HepG2 (cell line): Measurements from ENCODE around the gene TUBA4A. TPM values are rescaled to one million over a fixed set of nuclear protein-coding genes. Genes with fewer than 3 reads are reported as not detected.

Experiments
- ATAC-seq: fragments of 200-7000 bp; cut with Tn5 transposase; 3 replicates; pipeline ENCODE4 v1.9.1; 2020; ENCODE audit warnings: mild to moderate bottlenecking, moderate library complexity
- BruUV-seq: library from RNA; stranded (reverse); fragments of 400-500 nt; replicated peaks from 2 replicates; lab custom pipeline; 2021; lab: Mats Ljungman, UMichigan
- CTCF ChIA-PET: fragments of 300-600 bp; formaldehyde crosslinking; extraction: SDS; loops from one replicate; lab custom pipeline; 2021; ENCODE audit warnings: low total read pairs, inconsistent platforms, low intra/inter-chr PET ratio; lab: Yijun Ruan, JAX
- POLR2A ChIA-PET: fragments of 350-600 bp; sonication (Branson Sonifier 250); formaldehyde crosslinking; loops from one replicate; lab custom pipeline; 2020; ENCODE audit warnings: antibody characterized with exemption, inconsistent platforms; lab: Yijun Ruan, JAX
- DNase-seq: peaks from one replicate; pipeline ENCODE4 v3.0.0-alpha.2; 2015; ENCODE audit warnings: low spot score
- FAIRE-seq: peaks from 3 replicates; lab custom pipeline; 2011; peaks lifted over from hg19 to GRCh38; lab: Jason Lieb, UNC
- H2AFZ ChIP-seq: one replicate; pipeline ENCODE4 v1.6.1; 2011; ENCODE audit warnings: low read length, inconsistent platforms
- H3K27ac ChIP-seq: fragments of 300-600 bp; 3 replicates; pipeline ENCODE4 v1.8.0; 2011; ENCODE audit warnings: mixed run types, mild to moderate bottlenecking, mixed read lengths, low read length, inconsistent platforms; ENCODE audit not compliant: insufficient read depth; ENCODE audit errors: extremely low read length
- H3K27me3 ChIP-seq, 2 experiments: fragments of 200-600 bp in 1 of 2; 2 replicates in 1 of 2; 3 replicates in 1 of 2; pipeline versions ENCODE4 v1.6.0 to v1.8.0; 2011; ENCODE audit warnings: low read length in 2 of 2, mild to moderate bottlenecking in 2 of 2, moderate library complexity in 2 of 2, inconsistent platforms in 1 of 2; ENCODE audit not compliant: insufficient read depth in 2 of 2, control insufficient read depth in 1 of 2
- H3K36me3 ChIP-seq, 2 experiments: fragments of 200-600 bp in 1 of 2; replicated peaks in 1 of 2; 2 replicates in 1 of 2; 3 replicates in 1 of 2; pipeline versions ENCODE4 v1.5.1 to v1.8.0; 2011; ENCODE audit warnings: low read length in 2 of 2, inconsistent platforms in 1 of 2; ENCODE audit not compliant: insufficient read depth in 2 of 2, control insufficient read depth in 1 of 2
- H3K4me1 ChIP-seq: 2 replicates; pipeline ENCODE4 v1.5.1; 2012; ENCODE audit warnings: low read length, inconsistent platforms; ENCODE audit not compliant: insufficient read depth
- H3K4me2 ChIP-seq: 2 replicates; pipeline ENCODE4 v1.6.0; 2011; ENCODE audit warnings: low read depth, low read length, inconsistent platforms
- H3K4me3 ChIP-seq, 3 experiments: fragments of 200-600 bp in 1 of 3; sonication (generic), shearing (Covaris generic) in 1 of 3; replicated peaks in 1 of 3; 2 replicates each; pipeline ENCODE4 v1.5.1; 2011 to 2016; ENCODE audit warnings: low read length in 3 of 3, inconsistent platforms in 2 of 3, low read depth in 2 of 3, mild to moderate bottlenecking in 2 of 3, control low read depth in 1 of 3, mixed read lengths in 1 of 3; ENCODE audit not compliant: insufficient read depth in 1 of 3
- H3K79me2 ChIP-seq: one replicate; pipeline ENCODE4 v1.6.1; 2011; ENCODE audit warnings: low read length, inconsistent platforms; ENCODE audit not compliant: insufficient read depth
- H3K9ac ChIP-seq: 2 replicates; pipeline ENCODE4 v1.6.0; 2011; ENCODE audit warnings: mild to moderate bottlenecking, low read depth, low read length, inconsistent platforms; ENCODE audit not compliant: insufficient read depth
- H3K9me3 ChIP-seq: 2 replicates; pipeline ENCODE4 v1.5.1; 2012; ENCODE audit warnings: mild to moderate bottlenecking, low read length
- H4K20me1 ChIP-seq: 2 replicates; pipeline ENCODE4 v1.6.0; 2011; ENCODE audit warnings: inconsistent platforms, mild to moderate bottlenecking, low read length, moderate library complexity; ENCODE audit not compliant: insufficient read depth
- BORCS8-MEF2B ChIP-seq: sonication (generic); formaldehyde crosslinking; IDR thresholded peaks from 2 replicates; pipeline ENCODE4 v1.8.0; 2022; ENCODE audit warnings: mild to moderate bottlenecking, missing genetic modification reagents
- CCDC6 ChIP-seq: sonication (generic); formaldehyde crosslinking; IDR thresholded peaks from 2 replicates; pipeline ENCODE4 v1.8.1; 2022; ENCODE audit warnings: mild to moderate bottlenecking, missing genetic modification reagents, moderate library complexity
- NFYC ChIP-seq: IDR thresholded peaks from 2 replicates; pipeline ENCODE4 v1.6.1; 2016; ENCODE audit warnings: missing genetic modification reagents, missing compliant biosample characterization
- PAWR ChIP-seq: sonication (generic); formaldehyde crosslinking; IDR thresholded peaks from 2 replicates; pipeline ENCODE4 v1.4.0; 2020; ENCODE audit warnings: missing genetic modification reagents, mild to moderate bottlenecking, borderline replicate concordance
- POLR2G ChIP-seq: fragments of 200-400 bp; formaldehyde crosslinking; IDR thresholded peaks from 2 replicates; pipeline ENCODE4 v1.6.1; 2018; ENCODE audit warnings: mild to moderate bottlenecking, low read depth, low read length, moderate library complexity
- REXO4 ChIP-seq: sonication (generic); formaldehyde crosslinking; IDR thresholded peaks from 2 replicates; pipeline ENCODE4 v1.8.0; 2022; ENCODE audit warnings: missing genetic modification reagents, mild to moderate bottlenecking, borderline replicate concordance
- SMAD9 ChIP-seq: sonication (generic); formaldehyde crosslinking; IDR thresholded peaks from 2 replicates; pipeline ENCODE4 v1.5.1; 2020; ENCODE audit warnings: mild to moderate bottlenecking, missing genetic modification reagents
- SP4 ChIP-seq: sonication (generic); formaldehyde crosslinking; IDR thresholded peaks from 2 replicates; pipeline ENCODE4 v1.8.1; 2023; ENCODE audit warnings: mild to moderate bottlenecking, missing genetic modification reagents
- ZNF234 ChIP-seq: sonication (generic); formaldehyde crosslinking; conservative IDR thresholded peaks from 2 replicates; pipeline ENCODE4 v1.5.1; 2020; ENCODE audit warnings: mild to moderate bottlenecking, missing genetic modification reagents
- ZNF34 ChIP-seq: sonication (generic); formaldehyde crosslinking; IDR thresholded peaks from 2 replicates; pipeline ENCODE4 v1.4.0; 2020; ENCODE audit warnings: mild to moderate bottlenecking, missing genetic modification reagents, borderline replicate concordance
- ZNF670 ChIP-seq: sonication (generic); formaldehyde crosslinking; IDR thresholded peaks from 2 replicates; pipeline ENCODE4 v1.8.0; 2022; ENCODE audit warnings: mild to moderate bottlenecking, missing genetic modification reagents, borderline replicate concordance
- ZNF776 ChIP-seq: sonication (generic); formaldehyde crosslinking; IDR thresholded peaks from 2 replicates; pipeline ENCODE4 v1.4.0; 2020; ENCODE audit warnings: mild to moderate bottlenecking, missing genetic modification reagents
- WGBS: methylation state at CpG from one replicate; pipeline ENCODE4 v1.1.6; 2017; ENCODE audit warnings: low lambda C conversion rate; 5-methylcytosine and 5-hydroxymethylcytosine counted together
- in situ Hi-C: cut with HindIII; loops from 2 replicates; pipeline ENCODE4 v1.10.0; 2017; ENCODE audit warnings: low pct_unique_long_range_greater_than_20kb; ENCODE audit not compliant: extremely low pct_ligation_motif_present
- intact Hi-C: fragments of 100-400 bp; cut with micrococcal nuclease; formaldehyde crosslinking; loops from one replicate; pipeline ENCODE4 v1.10.0; 2022; ENCODE audit not compliant: unreplicated experiment
- polyA plus RNA-seq, 8 experiments: library from polyadenylated mRNA; depleted of rRNA in 3 of 8; stranded (reverse) in 7 of 8; unstranded in 1 of 8; fragments of >200 nt; fragmentation: Illumina TruSeq in 4 of 8; extraction: Trizol in 4 of 8; gene quantifications; 2 replicates each; pipeline versions ENCODE4 v1.2.1 to v1.2.3, GENCODE V29; 2011 to 2016; ENCODE audit warnings: low read depth in 4 of 8, missing spikeins in 1 of 8, mixed read lengths in 1 of 8; ENCODE audit not compliant: insufficient read depth in 1 of 8
- total RNA-seq, 5 experiments: library from RNA; depleted of rRNA; stranded (reverse); fragments of >200 nt; fragmentation: Illumina TruSeq; extraction: Trizol; gene quantifications; 2 replicates each; pipeline ENCODE4 v1.2.3, GENCODE V29; 2016; ENCODE audit warnings: low read depth in 1 of 5
- TF ChIP-seq, protein P1 (sequence below): sonication (generic); formaldehyde crosslinking; IDR thresholded peaks from 2 replicates; pipeline ENCODE4 v1.4.0; 2020; ENCODE audit warnings: mild to moderate bottlenecking, missing genetic modification reagents

Gene TUBA4A
- total and polyA plus RNA-seq, 2 of the 13 experiments (the other 11 are each of a cell fraction or from before 2014, with no cell fraction given), result 1.3 to 12.7 TPM

DNA sequence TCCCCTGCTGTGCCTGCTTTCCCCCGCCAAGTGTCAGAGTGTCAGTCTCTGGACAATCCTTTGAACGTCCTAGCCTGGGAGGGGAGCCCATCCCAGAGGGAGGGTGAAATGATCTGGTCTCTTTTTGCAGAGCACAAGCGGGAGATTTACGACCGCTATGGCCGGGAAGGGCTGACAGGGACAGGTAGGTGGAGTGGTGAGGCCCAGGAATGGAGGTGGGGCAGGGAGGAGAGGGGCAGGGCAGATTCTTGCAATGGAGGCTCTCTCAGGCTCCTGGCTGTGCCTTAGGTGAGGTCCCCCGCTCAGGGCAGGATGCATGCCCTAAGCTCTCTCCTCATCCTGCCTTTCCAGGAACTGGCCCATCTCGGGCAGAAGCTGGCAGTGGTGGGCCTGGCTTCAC, 27.9 kb upstream of the TUBA4A start:
- ChIA-PET POLR2A (interaction anchor here (1.2 to 2.4 kb wide), 3 partner anchors 11 to 63 kb away, joined by 3 to 6 read pairs (median 4); no protein-coding TSS in a partner anchor), CTCF (no interaction called here)
- no peak overlapping the region for H2AFZ ChIP-seq
- FAIRE-seq (no peak), DNase-seq (no peak)
- no peaks in the 10 kb centered on the region for H3K79me2 ChIP-seq
- 87% methylated on average over 8 of the region's 8 CpGs for WGBS
- intact Hi-C loops, result no loop called here
- H3K36me3 ChIP-seq, result peaks cover 4 to 10% of the 10 kb centered on the region in 2 experiments; a peak in 4 of 5 replicates
- H4K20me1 ChIP-seq, result no peaks in the 10 kb centered on the region
- no peaks in the 10 kb centered on the region for H3K27me3 ChIP-seq
- no peak for TF ChIP-seq PAWR (CRISPR knock-in tag)
- TF ChIP-seq, protein P1, sequence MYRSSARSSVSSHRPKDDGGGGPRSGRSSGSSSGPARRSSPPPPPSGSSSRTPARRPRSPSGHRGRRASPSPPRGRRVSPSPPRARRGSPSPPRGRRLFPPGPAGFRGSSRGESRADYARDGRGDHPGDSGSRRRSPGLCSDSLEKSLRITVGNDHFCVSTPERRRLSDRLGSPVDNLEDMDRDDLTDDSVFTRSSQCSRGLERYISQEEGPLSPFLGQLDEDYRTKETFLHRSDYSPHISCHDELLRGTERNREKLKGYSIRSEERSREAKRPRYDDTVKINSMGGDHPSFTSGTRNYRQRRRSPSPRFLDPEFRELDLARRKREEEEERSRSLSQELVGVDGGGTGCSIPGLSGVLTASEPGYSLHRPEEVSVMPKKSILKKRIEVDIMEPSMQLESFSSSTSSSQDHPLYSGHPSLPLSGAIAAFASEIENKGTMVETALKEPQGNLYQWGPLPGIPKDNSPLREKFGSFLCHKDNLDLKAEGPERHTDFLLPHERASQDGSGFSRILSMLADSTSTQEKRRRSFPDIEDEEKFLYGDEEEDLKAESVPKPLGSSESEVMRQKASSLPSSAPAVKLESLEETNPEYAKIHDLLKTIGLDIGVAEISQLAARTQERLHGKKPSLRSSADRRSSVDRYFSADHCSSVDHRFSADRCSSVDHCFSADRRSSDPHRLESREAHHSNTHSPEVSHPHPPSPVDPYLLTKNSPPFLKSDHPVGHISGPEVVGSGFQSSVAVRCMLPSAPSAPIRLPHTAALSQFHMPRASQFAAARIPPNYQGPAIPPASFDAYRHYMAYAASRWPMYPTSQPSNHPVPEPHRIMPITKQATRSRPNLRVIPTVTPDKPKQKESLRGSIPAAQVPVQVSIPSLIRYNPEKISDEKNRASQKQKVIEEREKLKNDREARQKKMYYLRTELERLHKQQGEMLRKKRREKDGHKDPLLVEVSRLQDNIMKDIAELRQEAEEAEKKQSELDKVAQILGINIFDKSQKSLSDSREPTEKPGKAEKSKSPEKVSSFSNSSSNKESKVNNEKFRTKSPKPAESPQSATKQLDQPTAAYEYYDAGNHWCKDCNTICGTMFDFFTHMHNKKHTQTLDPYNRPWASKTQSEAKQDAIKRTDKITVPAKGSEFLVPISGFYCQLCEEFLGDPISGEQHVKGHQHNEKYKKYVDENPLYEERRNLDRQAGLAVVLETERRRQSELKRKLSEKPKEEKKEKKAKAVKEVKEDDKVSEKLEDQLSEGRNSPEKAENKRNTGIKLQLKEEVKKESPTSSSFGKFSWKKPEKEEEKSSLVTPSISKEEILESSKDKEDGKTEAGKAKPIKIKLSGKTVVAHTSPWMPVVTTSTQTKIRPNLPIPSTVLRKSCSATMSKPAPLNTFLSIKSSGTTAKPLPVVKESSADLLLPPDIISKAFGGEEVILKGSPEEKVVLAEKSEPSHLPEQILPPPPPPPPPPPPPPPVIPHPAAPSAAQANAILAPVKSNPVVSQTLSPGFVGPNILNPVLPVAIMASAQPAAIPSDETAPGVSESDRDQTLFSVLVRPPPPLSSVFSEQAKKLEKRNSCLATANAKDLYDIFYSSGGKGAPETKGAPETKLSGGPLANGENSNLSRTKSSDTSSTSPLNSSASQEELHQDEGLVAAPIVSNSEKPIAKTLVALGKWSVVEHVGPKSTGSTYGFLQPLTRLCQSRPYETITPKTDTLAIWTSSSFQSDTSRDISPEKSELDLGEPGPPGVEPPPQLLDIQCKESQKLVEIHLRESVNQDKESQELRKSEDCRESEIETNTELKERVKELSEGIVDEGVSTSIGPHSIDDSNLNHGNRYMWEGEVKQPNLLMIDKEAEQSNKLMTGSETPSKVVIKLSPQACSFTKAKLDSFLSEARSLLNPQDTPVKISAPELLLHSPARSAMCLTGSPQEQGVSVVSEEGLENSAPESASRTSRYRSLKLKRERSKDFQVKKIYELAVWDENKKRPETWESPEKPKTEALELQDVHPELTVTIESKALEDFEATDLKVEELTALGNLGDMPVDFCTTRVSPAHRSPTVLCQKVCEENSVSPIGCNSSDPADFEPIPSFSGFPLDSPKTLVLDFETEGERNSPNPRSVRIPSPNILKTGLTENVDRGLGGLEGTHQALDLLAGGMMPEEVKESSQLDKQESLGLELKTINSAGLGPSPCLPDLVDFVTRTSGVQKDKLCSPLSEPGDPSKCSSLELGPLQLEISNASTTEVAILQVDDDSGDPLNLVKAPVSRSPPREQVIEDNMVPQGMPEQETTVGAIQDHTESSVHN, result no peak
- TF ChIP-seq REXO4 (CRISPR knock-in tag), result no peak
- no peak for TF ChIP-seq POLR2G
- TF ChIP-seq ZNF234, result no peak
- no peak for TF ChIP-seq ZNF670 (CRISPR knock-in tag)
- TF ChIP-seq BORCS8-MEF2B (CRISPR knock-in tag), result no peak
- no peak for TF ChIP-seq CCDC6 (CRISPR knock-in tag)
- no peak for TF ChIP-seq ZNF776
- no peak for TF ChIP-seq ZNF34 (CRISPR knock-in tag)
- no peak for TF ChIP-seq NFYC (CRISPR knock-in tag)
- TF ChIP-seq SP4 (CRISPR knock-in tag), result no peak
- TF ChIP-seq SMAD9 (CRISPR knock-in tag), result no peak
- TF ChIP-seq, all 625 proteins: peak for 0
- Histone ChIP-seq H3K27ac (no peak overlapping the region), H3K9ac (no peak overlapping the region), H3K4me2 (no peak overlapping the region), H3K4me1 (peaks cover 31% of the 10 kb centered on the region), H3K9me3 (no peaks in the 10 kb centered on the region), H3K4me3 (no peak overlapping the region)
- no TSS peak for BruUV-seq
- no peak for ATAC-seq
- in situ Hi-C loops, result no loop called here
